Endothelial cell of umbilical vein (primary cell): ENCODE data around the gene NUDT9.

Experiments used
- CTCF ChIP-seq, 2 donors: IDR thresholded peaks; 1 replicate in 1 of 2; 2 replicates in 1 of 2; pipeline ENCODE4 v1.5.1; 2011; ENCODE audit warnings: low read length in 2 of 2, mild to moderate bottlenecking in 2 of 2, moderate library complexity in 2 of 2, control low read depth in 1 of 2, inconsistent platforms in 1 of 2, low read depth in 1 of 2; ENCODE audit not compliant: insufficient read depth in 1 of 2; ENCODE audit errors: extremely low read depth in 1 of 2
- EZH2 ChIP-seq: IDR thresholded peaks from 2 replicates; pipeline ENCODE4 v1.6.1; 2012; ENCODE audit warnings: borderline replicate concordance, low read depth, mild to moderate bottlenecking, moderate library complexity, low read length, inconsistent platforms; ENCODE audit not compliant: severe bottlenecking
- FOS ChIP-seq: IDR thresholded peaks from 2 replicates; pipeline ENCODE4 v1.6.1; 2011; ENCODE audit warnings: mild to moderate bottlenecking, low read length, moderate library complexity, borderline replicate concordance; ENCODE audit not compliant: insufficient read depth
- MAX ChIP-seq: IDR thresholded peaks from 2 replicates; pipeline ENCODE4 v1.6.1; 2011; ENCODE audit not compliant: insufficient read depth, insufficient read length
- POLR2A ChIP-seq: IDR thresholded peaks from 2 replicates; pipeline ENCODE4 v1.6.1; 2012; ENCODE audit warnings: low read depth, mild to moderate bottlenecking, control low read depth, low read length
- POLR2AphosphoS5 ChIP-seq: IDR thresholded peaks from 2 replicates; pipeline ENCODE4 v1.6.1; 2012; ENCODE audit warnings: low read depth, mild to moderate bottlenecking, control low read depth, low read length, moderate library complexity; ENCODE audit not compliant: insufficient read depth

- TF ChIP-seq POLR2A (no peak), EZH2 (no peak), CTCF (IDR thresholded peaks at IDR 0.05; ENCODE audit: extremely low read depth in 1 of 2, insufficient read depth in 1 of 2, low read depth in 1 of 2, low read length in 2 of 2) (no peak), MAX (no peak), POLR2AphosphoS5 (no peak), FOS (no peak)
These were observed 29.2 kb downstream of the NUDT9 start for GRCh38 chr4:87451537-87451936.
